Peyer's patch (tissue), 4 donors: Measurements from ENCODE around the gene SF3A2.

ENCODE experiments used
- CTCF ChIP-seq, 6 experiments: fragments of 450-650 bp in 4 of 6; fragments of 200-600 bp in 2 of 6; sonication (generic) in 1 of 6; IDR thresholded peaks; one replicate each; pipeline ENCODE4 v1.5.1; 2017 to 2019; ENCODE audit warnings: antibody characterized with exemption in 6 of 6, mild to moderate bottlenecking in 3 of 6, moderate library complexity in 1 of 6
- POLR2A ChIP-seq, 2 donors: fragments of 450-650 bp; IDR thresholded peaks; one replicate each; pipeline ENCODE4 v1.5.1; 2017; ENCODE audit warnings: antibody characterized with exemption in 2 of 2, mild to moderate bottlenecking in 2 of 2, moderate library complexity in 2 of 2

DNA sequence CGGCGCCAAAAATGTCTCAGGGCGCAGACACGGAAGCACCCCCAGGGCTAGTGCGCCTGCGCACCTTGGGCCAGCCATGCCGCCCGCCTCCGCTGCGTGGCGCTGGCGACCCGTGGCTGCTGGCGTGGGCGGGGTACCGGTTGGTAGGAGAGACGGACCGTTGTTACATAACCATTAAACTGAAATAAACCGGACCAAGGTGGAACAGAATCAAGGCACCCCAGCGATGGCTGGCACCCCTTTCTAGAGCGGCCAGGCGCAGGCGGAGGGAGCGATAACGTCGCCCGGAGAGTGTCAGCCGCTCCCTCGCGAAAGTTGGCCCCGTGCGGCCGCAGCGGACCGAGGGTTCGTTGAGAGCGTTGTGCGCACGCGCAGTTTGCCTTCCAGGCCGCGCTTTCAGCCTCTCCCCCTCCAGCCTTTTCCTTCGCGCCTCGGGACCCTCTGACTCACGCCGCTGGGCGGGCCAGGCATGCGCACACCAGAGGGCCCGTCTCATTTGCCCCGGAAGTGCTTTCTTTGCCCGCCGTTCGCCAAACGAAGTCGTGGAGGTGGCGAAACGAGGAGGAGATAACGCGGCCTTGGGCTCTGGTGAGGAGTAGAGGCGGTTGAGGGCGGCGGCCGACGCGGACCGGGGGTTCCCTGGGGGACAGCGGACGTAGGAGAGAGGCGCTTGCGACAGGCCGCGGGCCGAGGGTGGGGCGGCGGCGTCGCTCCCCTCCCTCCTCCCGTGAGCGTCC lies at the start of gene SF3A2, which contains the start of gene PLEKHJ1:
- peak; percentile 100 for TF ChIP-seq CTCF (IDR thresholded peaks at IDR 0.05)
- TF ChIP-seq POLR2A (IDR thresholded peaks at IDR 0.05), result peak; percentile 79 to 83
